HEK293T (cell line): ENCODE measurements around the gene PNP.

ENCODE experiments used
- ARNT ChIP-seq: fragments of 450-650 bp; IDR thresholded peaks from 2 replicates; pipeline ENCODE4 v1.6.1; 2017; ENCODE audit warnings: mild to moderate bottlenecking
- BHLHE40 ChIP-seq: fragments of 450-650 bp; IDR thresholded peaks from 2 replicates; pipeline ENCODE4 v1.6.1; 2016; ENCODE audit warnings: mild to moderate bottlenecking, moderate library complexity, borderline replicate concordance
- CTBP1 ChIP-seq: fragments of 450-650 bp; IDR thresholded peaks from 2 replicates; pipeline ENCODE4 v1.6.1; 2016; ENCODE audit warnings: borderline replicate concordance
- ELF4 ChIP-seq: fragments of 450-650 bp; IDR thresholded peaks from 2 replicates; pipeline ENCODE4 v1.6.1; 2017; ENCODE audit warnings: antibody characterized with exemption
- FOXK2 ChIP-seq: fragments of 450-650 bp; IDR thresholded peaks from 2 replicates; pipeline ENCODE4 v1.6.1; 2016; ENCODE audit warnings: mild to moderate bottlenecking
- FOXM1 ChIP-seq: fragments of 450-650 bp; IDR thresholded peaks from 2 replicates; pipeline ENCODE4 v1.6.1; 2017; ENCODE audit warnings: mild to moderate bottlenecking, borderline replicate concordance
- HDGF ChIP-seq: fragments of 450-650 bp; IDR thresholded peaks from 2 replicates; pipeline ENCODE4 v1.6.1; 2017; ENCODE audit warnings: antibody characterized with exemption, borderline replicate concordance
- L3MBTL2 ChIP-seq: fragments of 450-650 bp; conservative IDR thresholded peaks from 2 replicates; pipeline ENCODE4 v1.6.1; 2016; ENCODE audit warnings: mild to moderate bottlenecking
- LEF1 ChIP-seq: fragments of 450-650 bp; IDR thresholded peaks from 2 replicates; pipeline ENCODE4 v1.6.1; 2017; ENCODE audit warnings: mild to moderate bottlenecking, borderline replicate concordance
- NFRKB ChIP-seq: fragments of 450-650 bp; IDR thresholded peaks from 2 replicates; pipeline ENCODE4 v1.6.1; 2016; ENCODE audit warnings: mild to moderate bottlenecking, moderate library complexity
- PKNOX1 ChIP-seq: fragments of 450-650 bp; IDR thresholded peaks from 2 replicates; pipeline ENCODE4 v1.6.1; 2016
- SP1 ChIP-seq: fragments of 450-650 bp; IDR thresholded peaks from 2 replicates; pipeline ENCODE4 v1.6.1; 2017
- SUZ12 ChIP-seq: fragments of 450-650 bp; IDR thresholded peaks from 2 replicates; pipeline ENCODE4 v1.6.1; 2016; ENCODE audit warnings: mild to moderate bottlenecking
- ZNF384 ChIP-seq: fragments of 450-650 bp; IDR thresholded peaks from 2 replicates; pipeline ENCODE4 v1.6.1; 2016

DNA sequence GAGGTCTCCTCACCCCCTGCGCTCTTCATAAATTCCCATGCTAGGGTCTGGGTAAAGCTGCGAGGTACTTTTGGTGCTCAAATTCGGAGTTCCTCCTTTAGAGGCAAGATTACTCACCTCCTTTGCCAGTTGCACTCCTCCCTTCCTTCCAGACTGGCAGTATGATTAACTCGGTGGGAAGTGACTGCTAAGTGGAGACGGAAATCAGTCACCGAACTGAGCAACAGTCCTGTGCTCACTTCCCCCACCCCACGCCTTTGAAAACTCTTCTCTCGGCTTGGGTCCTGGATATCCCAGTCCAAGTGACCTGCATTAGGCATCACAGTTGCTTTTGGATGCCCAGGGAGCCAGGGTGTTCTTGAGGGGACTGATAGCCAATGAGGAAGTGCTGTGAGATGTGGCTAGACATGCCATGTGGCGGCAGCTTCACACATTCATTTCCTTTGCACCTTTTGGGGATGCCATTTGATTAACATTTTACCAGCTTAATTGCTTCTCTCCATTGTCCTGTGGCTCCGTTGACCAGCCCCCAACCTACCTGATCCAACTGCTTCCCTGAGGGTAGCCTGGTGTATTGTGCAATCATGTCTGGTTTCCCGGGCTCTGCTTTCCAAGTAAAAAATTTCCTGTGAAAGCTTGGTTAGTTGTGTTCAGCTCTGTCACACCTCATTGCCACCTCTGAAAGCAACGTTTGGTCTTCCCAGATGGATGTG lies 840 bp downstream of the PNP start:
- no peak for TF ChIP-seq SP1
- TF ChIP-seq BHLHE40, result no peak
- no peak for TF ChIP-seq CTBP1
- no peak for TF ChIP-seq ELF4
- TF ChIP-seq NFRKB, result no peak
- TF ChIP-seq LEF1, result no peak
- peak; percentile 41 for TF ChIP-seq L3MBTL2
- TF ChIP-seq ARNT, result no peak
- TF ChIP-seq PKNOX1, result no peak
- no peak for TF ChIP-seq HDGF
- no peak for TF ChIP-seq FOXK2
- no peak for TF ChIP-seq SUZ12
- TF ChIP-seq FOXM1, result no peak
- TF ChIP-seq ZNF384, result no peak
